ENCODE measurements around the gene ABCB1. TPM values are rescaled to one million over a fixed set of nuclear protein-coding genes. Genes with fewer than 3 reads are reported as not detected.

ABCB1 gene
- total RNA-seq, 1 donor from 2014 or later: not detected

GRCh38 chr7:87590578-87590977 is 10.1 kb downstream of the ABCB1 start:
- no peak for TF ChIP-seq CTCF (IDR thresholded peaks at IDR 0.05)
- no peak for TF ChIP-seq EZH2phosphoT487 (IDR thresholded peaks at IDR 0.05)
- TF ChIP-seq EZH2 (IDR thresholded peaks at IDR 0.05): no peak

GRCh38 chr7:87589631-87590030 is 11.1 kb downstream of the ABCB1 start:
- Histone ChIP-seq H3K79me2 (ENCODE audit: low read depth) (no peaks in the 10 kb centered on the region), H3K36me3 (no peaks in the 10 kb centered on the region), H3K4me3 (no peak overlapping the region), H3K9me3 (ENCODE audit: low read depth) (no peaks in the 10 kb centered on the region), H3K27me3 (no peaks in the 10 kb centered on the region), H3K27ac (no peak overlapping the region), H3K9ac (no peak overlapping the region), H3F3A (ENCODE audit: low read depth) (no peaks in the 10 kb centered on the region), H4K20me1 (ENCODE audit: low read depth) (no peaks in the 10 kb centered on the region), H2AFZ (replicated peaks) (no peak overlapping the region), H3K4me2 (no peak overlapping the region), H3K4me1 (no peaks in the 10 kb centered on the region)
- Mint-ChIP-seq H3K36me3 (no peaks in the 10 kb centered on the region), H3K4me3 (no peak overlapping the region), H3K27ac (no peak overlapping the region), H3K27me3 (ENCODE audit: insufficient read depth, low read depth) (no peaks in the 10 kb centered on the region), H3K9me3 (no peaks in the 10 kb centered on the region), H3K4me1 (no peaks in the 10 kb centered on the region)
- TF ChIP-seq EZH2phosphoT487 (IDR thresholded peaks at IDR 0.05) (no peak), EZH2 (IDR thresholded peaks at IDR 0.05) (no peak), CTCF (IDR thresholded peaks at IDR 0.05) (no peak)
- DNase-seq (ENCODE audit: low spot score): no peak

More at GRCh38 chr7:87590578-87590977, 10.1 kb downstream of the ABCB1 start:
- no peaks in the 10 kb centered on the region for H3F3A ChIP-seq (ENCODE audit: low read depth)
- DNase-seq (ENCODE audit: low spot score): no peak
- Mint-ChIP-seq H3K4me3 (no peak overlapping the region), H3K4me1 (no peaks in the 10 kb centered on the region), H3K27me3 (ENCODE audit: insufficient read depth, low read depth) (no peaks in the 10 kb centered on the region), H3K36me3 (no peaks in the 10 kb centered on the region), H3K27ac (no peak overlapping the region), H3K9me3 (no peaks in the 10 kb centered on the region)
- no peaks in the 10 kb centered on the region for H3K79me2 ChIP-seq (ENCODE audit: low read depth)
- no peak overlapping the region for H3K4me3 ChIP-seq
- H3K4me1 ChIP-seq: no peaks in the 10 kb centered on the region
- H3K9ac ChIP-seq: no peak overlapping the region
- H2AFZ ChIP-seq (replicated peaks): no peak overlapping the region
- H3K36me3 ChIP-seq: no peaks in the 10 kb centered on the region
- no peaks in the 10 kb centered on the region for H3K9me3 ChIP-seq (ENCODE audit: low read depth)
- H3K27ac ChIP-seq: no peak overlapping the region
- no peak overlapping the region for H3K4me2 ChIP-seq
- no peaks in the 10 kb centered on the region for H4K20me1 ChIP-seq (ENCODE audit: low read depth)
- peaks cover 7% of the 10 kb centered on the region for H3K27me3 ChIP-seq

GRCh38 chr7:87581723-87582122 is 19.0 kb downstream of the ABCB1 start:
- Histone ChIP-seq H3K36me3 (no peaks in the 10 kb centered on the region), H2AFZ (replicated peaks) (no peak overlapping the region), H4K20me1 (ENCODE audit: low read depth) (no peaks in the 10 kb centered on the region), H3K27ac (no peak overlapping the region), H3K4me3 (no peak overlapping the region), H3K9me3 (ENCODE audit: low read depth) (no peaks in the 10 kb centered on the region), H3K9ac (no peak overlapping the region), H3F3A (ENCODE audit: low read depth) (no peaks in the 10 kb centered on the region), H3K4me1 (peaks cover 13% of the 10 kb centered on the region), H3K4me2 (no peak overlapping the region), H3K79me2 (ENCODE audit: low read depth) (no peaks in the 10 kb centered on the region), H3K27me3 (no peaks in the 10 kb centered on the region)
- Mint-ChIP-seq H3K27me3 (ENCODE audit: insufficient read depth, low read depth) (no peaks in the 10 kb centered on the region), H3K27ac (no peak overlapping the region), H3K9me3 (no peaks in the 10 kb centered on the region), H3K36me3 (no peaks in the 10 kb centered on the region), H3K4me3 (no peak overlapping the region), H3K4me1 (peaks cover 14% of the 10 kb centered on the region)
- no peak for DNase-seq (ENCODE audit: low spot score)
- no peak for TF ChIP-seq EZH2 (IDR thresholded peaks at IDR 0.05)
- no peak for TF ChIP-seq EZH2phosphoT487 (IDR thresholded peaks at IDR 0.05)
- TF ChIP-seq CTCF (IDR thresholded peaks at IDR 0.05): no peak
